Nephron progenitor cell (in vitro differentiated cells): ENCODE measurements around the gene RHEB.
A peak's percentile ranks its signal among the peaks of the same experiment; 100 is the strongest.

Source experiments
- DNase-seq: peaks from one replicate; pipeline ENCODE4 v3.0.0; 2021
- H3K27ac Mint-ChIP-seq: 2 replicates; pipeline ENCODE4 v1.8.0; 2021; ENCODE audit warnings: mild to moderate bottlenecking, moderate library complexity, mixed read lengths
- H3K27me3 Mint-ChIP-seq: 2 replicates; pipeline ENCODE4 v1.8.0; 2021; ENCODE audit warnings: mild to moderate bottlenecking, low read depth, mixed read lengths; ENCODE audit not compliant: poor library complexity
- H3K36me3 Mint-ChIP-seq: 2 replicates; pipeline ENCODE4 v1.8.0; 2021; ENCODE audit warnings: low read depth, mixed read lengths
- H3K4me1 Mint-ChIP-seq: 2 replicates; pipeline ENCODE4 v1.8.0; 2021; ENCODE audit warnings: mixed read lengths
- H3K4me3 Mint-ChIP-seq: 2 replicates; pipeline ENCODE4 v1.8.0; 2021; ENCODE audit warnings: mild to moderate bottlenecking, moderate library complexity, mixed read lengths
- H3K9me3 Mint-ChIP-seq: 2 replicates; pipeline ENCODE4 v1.8.0; 2021; ENCODE audit warnings: mild to moderate bottlenecking, moderate library complexity, mixed read lengths
- TF ChIP-seq, protein P1 (sequence below): fragments of 200-600 bp; sonication (generic); IDR thresholded peaks from 2 replicates; pipeline ENCODE4 v1.5.0; 2021; ENCODE audit warnings: antibody characterized with exemption

RHEB gene

GRCh38 chr7:151497306-151497871 lies 22.3 kb downstream of the RHEB start:
- TF ChIP-seq, protein P1, sequence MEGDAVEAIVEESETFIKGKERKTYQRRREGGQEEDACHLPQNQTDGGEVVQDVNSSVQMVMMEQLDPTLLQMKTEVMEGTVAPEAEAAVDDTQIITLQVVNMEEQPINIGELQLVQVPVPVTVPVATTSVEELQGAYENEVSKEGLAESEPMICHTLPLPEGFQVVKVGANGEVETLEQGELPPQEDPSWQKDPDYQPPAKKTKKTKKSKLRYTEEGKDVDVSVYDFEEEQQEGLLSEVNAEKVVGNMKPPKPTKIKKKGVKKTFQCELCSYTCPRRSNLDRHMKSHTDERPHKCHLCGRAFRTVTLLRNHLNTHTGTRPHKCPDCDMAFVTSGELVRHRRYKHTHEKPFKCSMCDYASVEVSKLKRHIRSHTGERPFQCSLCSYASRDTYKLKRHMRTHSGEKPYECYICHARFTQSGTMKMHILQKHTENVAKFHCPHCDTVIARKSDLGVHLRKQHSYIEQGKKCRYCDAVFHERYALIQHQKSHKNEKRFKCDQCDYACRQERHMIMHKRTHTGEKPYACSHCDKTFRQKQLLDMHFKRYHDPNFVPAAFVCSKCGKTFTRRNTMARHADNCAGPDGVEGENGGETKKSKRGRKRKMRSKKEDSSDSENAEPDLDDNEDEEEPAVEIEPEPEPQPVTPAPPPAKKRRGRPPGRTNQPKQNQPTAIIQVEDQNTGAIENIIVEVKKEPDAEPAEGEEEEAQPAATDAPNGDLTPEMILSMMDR = no peak
- Mint-ChIP-seq H3K9me3 (peaks cover 5% of the 10 kb centered on the region), H3K27ac (no peak overlapping the region), H3K4me3 (no peak overlapping the region), H3K27me3 (no peaks in the 10 kb centered on the region), H3K4me1 (peaks cover 45% of the 10 kb centered on the region), H3K36me3 (peaks cover 51% of the 10 kb centered on the region)
- DNase-seq = no peak

- H3K27ac Mint-ChIP-seq = no peak overlapping the region
- TF ChIP-seq, protein P1 = no peak
- peaks cover 45% of the 10 kb centered on the region for H3K4me1 Mint-ChIP-seq
- no peak overlapping the region for H3K4me3 Mint-ChIP-seq
- H3K36me3 Mint-ChIP-seq = peaks cover 36% of the 10 kb centered on the region
- H3K27me3 Mint-ChIP-seq = no peaks in the 10 kb centered on the region
- no peak for DNase-seq
- peaks cover 5% of the 10 kb centered on the region for H3K9me3 Mint-ChIP-seq
These were observed 24.3 kb downstream of the RHEB start for GRCh38 chr7:151495360-151495759.

- H3K27me3 Mint-ChIP-seq = no peaks in the 10 kb centered on the region
- DNase-seq = no peak
- no peak overlapping the region for H3K4me3 Mint-ChIP-seq
- H3K9me3 Mint-ChIP-seq = peaks cover 5% of the 10 kb centered on the region
- peaks cover 44% of the 10 kb centered on the region for H3K4me1 Mint-ChIP-seq
- H3K36me3 Mint-ChIP-seq = peaks cover 33% of the 10 kb centered on the region
- TF ChIP-seq, protein P1 = no peak
- peak overlapping the region; percentile 87 for H3K27ac Mint-ChIP-seq
These were observed 25.1 kb downstream of the RHEB start for GRCh38 chr7:151494298-151495284.

GRCh38 chr7:151493083-151493482 lies 26.6 kb downstream of the RHEB start:
- peaks cover 33% of the 10 kb centered on the region for H3K4me1 Mint-ChIP-seq
- no peak for DNase-seq
- TF ChIP-seq, protein P1 = no peak
- H3K4me3 Mint-ChIP-seq = no peak overlapping the region
- peaks cover 5% of the 10 kb centered on the region for H3K9me3 Mint-ChIP-seq
- peaks cover 47% of the 10 kb centered on the region for H3K36me3 Mint-ChIP-seq
- no peaks in the 10 kb centered on the region for H3K27me3 Mint-ChIP-seq
- H3K27ac Mint-ChIP-seq = peak overlapping the region; percentile 53

DNA sequence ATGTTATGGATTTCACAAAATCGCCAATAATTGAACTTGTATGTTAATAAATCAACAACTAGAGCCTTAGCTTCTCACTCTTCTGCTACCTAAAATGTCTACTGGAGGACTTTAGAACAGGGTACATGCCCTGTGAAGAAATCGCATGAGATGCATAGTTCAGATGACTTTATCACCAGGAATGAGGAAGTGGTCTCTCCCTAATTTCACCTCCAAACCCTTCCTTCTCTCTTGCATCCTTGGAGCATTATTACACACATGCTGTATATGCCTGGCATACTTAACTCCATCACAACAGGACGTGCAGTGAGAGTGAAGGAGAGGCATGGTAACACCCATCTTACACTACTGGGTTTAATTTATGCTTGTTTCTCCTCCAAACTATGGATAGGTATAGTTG lies 27.8 kb downstream of the RHEB start:
- Mint-ChIP-seq H3K4me3 (no peak overlapping the region), H3K4me1 (peaks cover 33% of the 10 kb centered on the region), H3K9me3 (peaks cover 5% of the 10 kb centered on the region), H3K27me3 (no peaks in the 10 kb centered on the region), H3K27ac (no peak overlapping the region), H3K36me3 (peaks cover 41% of the 10 kb centered on the region)
- no peak for DNase-seq
- TF ChIP-seq, protein P1 = no peak
